GM12878 (cell line): ENCODE results near the gene NSUN2. TPM values are rescaled to one million over a fixed set of nuclear protein-coding genes. Genes with fewer than 3 reads are reported as not detected.

Source experiments
- ATAC-seq: fragments of 200-7000 bp; cut with Tn5 transposase; 3 replicates; pipeline ENCODE4 v1.9.1; 2020; ENCODE audit warnings: mild to moderate bottlenecking, moderate library complexity
- BruUV-seq: library from RNA; stranded (reverse); fragments of 400-500 nt; replicated peaks from 2 replicates; lab custom pipeline; 2021; lab: Mats Ljungman, UMichigan
- CTCF ChIA-PET: fragments of 300-600 bp; sonication (Branson Sonifier 250); formaldehyde crosslinking; extraction: SDS; loops from one replicate; lab custom pipeline; 2021; ENCODE audit warnings: inconsistent platforms; lab: Yijun Ruan, JAX
- POLR2A ChIA-PET: fragments of 350-600 bp; formaldehyde crosslinking; extraction: SDS; loops from one replicate; lab custom pipeline; 2021; ENCODE audit warnings: inconsistent platforms; lab: Charles Lee
- RAD21 ChIA-PET: fragments of 300-600 bp; sonication (Branson Sonifier 250); formaldehyde crosslinking; loops from one replicate; lab custom pipeline; 2023; ENCODE audit warnings: antibody characterized with exemption; ENCODE audit not compliant: unreplicated experiment; lab: Charles Lee
- SMC1A ChIA-PET: fragments of 300-600 bp; sonication (Branson Sonifier 250); formaldehyde crosslinking; loops from one replicate; lab custom pipeline; 2023; ENCODE audit not compliant: unreplicated experiment, uncharacterized antibody; lab: Charles Lee
- DNase-seq: peaks from one replicate; pipeline ENCODE4 v3.0.0-alpha.2; 2011; ENCODE audit warnings: low read depth, low spot score
- FAIRE-seq: peaks from 3 replicates; lab custom pipeline; 2011; peaks lifted over from hg19 to GRCh38; lab: Jason Lieb, UNC
- H2AFZ ChIP-seq: 2 replicates; pipeline ENCODE4 v1.6.0; 2011; ENCODE audit warnings: low read depth, low read length, control low read depth; ENCODE audit not compliant: control insufficient read depth
- H3K27ac ChIP-seq: 2 replicates; pipeline ENCODE4 v1.5.1; 2011; ENCODE audit warnings: control low read depth; ENCODE audit not compliant: control insufficient read depth, insufficient read depth
- H3K27me3 ChIP-seq, 2 experiments: replicated peaks in 1 of 2; 2 replicates each; pipeline versions ENCODE4 v1.6.0 to v1.6.1; 2011; ENCODE audit warnings: low read length in 1 of 2; ENCODE audit not compliant: control insufficient read depth in 2 of 2, insufficient read depth in 2 of 2
- H3K36me3 ChIP-seq, 2 experiments: 2 replicates each; pipeline ENCODE4 v1.5.1; 2011; ENCODE audit warnings: low read length in 1 of 2; ENCODE audit not compliant: control insufficient read depth in 2 of 2, insufficient read depth in 2 of 2
- H3K4me1 ChIP-seq: 2 replicates; pipeline ENCODE4 v1.6.1; 2011; ENCODE audit warnings: mild to moderate bottlenecking, low read length, moderate library complexity, mixed read lengths; ENCODE audit not compliant: control insufficient read depth, insufficient read depth
- H3K4me2 ChIP-seq: 2 replicates; pipeline ENCODE4 v1.6.0; 2011; ENCODE audit warnings: control low read depth; ENCODE audit not compliant: control insufficient read depth, insufficient read depth
- H3K4me3 ChIP-seq: fragments of 200-600 bp; sonication (generic); 2 replicates; pipeline ENCODE4 v1.5.1; 2016
- H3K79me2 ChIP-seq: 2 replicates; pipeline ENCODE4 v1.6.0; 2011; ENCODE audit warnings: low read length; ENCODE audit not compliant: control insufficient read depth, insufficient read depth
- H3K9ac ChIP-seq: 2 replicates; pipeline ENCODE4 v1.8.0; 2011; ENCODE audit warnings: low read length, control low read depth, mixed read lengths; ENCODE audit not compliant: control insufficient read depth, insufficient read depth
- H3K9me3 ChIP-seq: replicated peaks from 3 replicates; pipeline ENCODE4 v1.5.1; 2011; ENCODE audit warnings: mild to moderate bottlenecking, low read length; ENCODE audit not compliant: control insufficient read depth, insufficient read depth
- H4K20me1 ChIP-seq: 2 replicates; pipeline ENCODE4 v1.6.0; 2011; ENCODE audit not compliant: control insufficient read depth, insufficient read depth
- ATF7 ChIP-seq: fragments of 450-650 bp; IDR thresholded peaks from 2 replicates; pipeline ENCODE4 v1.6.1; 2016; ENCODE audit warnings: low read depth, mild to moderate bottlenecking
- E2F8 ChIP-seq: fragments of 450-650 bp; IDR thresholded peaks from 2 replicates; pipeline ENCODE4 v1.6.1; 2018; ENCODE audit warnings: mild to moderate bottlenecking, low read depth, moderate library complexity; ENCODE audit not compliant: partially characterized antibody
- IKZF2 ChIP-seq, 2 experiments: fragments of 450-650 bp; IDR thresholded peaks; 2 replicates each; pipeline ENCODE4 v1.6.1; 2017; ENCODE audit warnings: mild to moderate bottlenecking in 2 of 2, moderate library complexity in 2 of 2
- KAT2A ChIP-seq: conservative IDR thresholded peaks from 2 replicates; pipeline ENCODE4 v1.6.1; 2011; ENCODE audit warnings: low read depth, low read length; ENCODE audit not compliant: control insufficient read depth
- MAX ChIP-seq: IDR thresholded peaks from 2 replicates; pipeline ENCODE4 v1.6.1; 2012; ENCODE audit warnings: low read depth, low read length, improper control_type of control experiment
- MLLT1 ChIP-seq: fragments of 450-650 bp; IDR thresholded peaks from 2 replicates; pipeline ENCODE4 v1.6.1; 2016; ENCODE audit warnings: mild to moderate bottlenecking
- MTA3 ChIP-seq: IDR thresholded peaks from 2 replicates; pipeline ENCODE4 v1.6.1; 2012; ENCODE audit warnings: low read length, inconsistent platforms, borderline replicate concordance
- NFYA ChIP-seq: IDR thresholded peaks from 2 replicates; pipeline ENCODE4 v1.6.1; 2011; ENCODE audit warnings: low read depth, mild to moderate bottlenecking, low read length, improper control_type of control experiment, borderline replicate concordance
- RB1 ChIP-seq: fragments of 450-650 bp; formaldehyde crosslinking; IDR thresholded peaks from 2 replicates; pipeline ENCODE4 v1.6.1; 2017; ENCODE audit warnings: mild to moderate bottlenecking, borderline replicate concordance
- YBX1 ChIP-seq: fragments of 450-650 bp; IDR thresholded peaks from 2 replicates; pipeline ENCODE4 v1.6.1; 2016; ENCODE audit warnings: antibody characterized with exemption
- WGBS: methylation state at CpG from one replicate; pipeline ENCODE4 v1.1.6; 2016; ENCODE audit warnings: low lambda C conversion rate; ENCODE audit not compliant: insufficient replicate concordance, insufficient coverage; ENCODE audit errors: missing lambda C conversion rate; 5-methylcytosine and 5-hydroxymethylcytosine counted together
- in situ Hi-C: fragments of 300-500 bp; cut with MboI; formaldehyde crosslinking; loops from 9 replicates; pipeline ENCODE4 v1.14.3; 2018; ENCODE audit warnings: mixed read lengths
- intact Hi-C: fragments of 100-400 bp; cut with micrococcal nuclease; formaldehyde crosslinking; loops from one replicate; pipeline ENCODE4 v1.14.2; 2022; ENCODE audit not compliant: unreplicated experiment
- polyA plus RNA-seq, 11 experiments: library from polyadenylated mRNA; depleted of rRNA in 4 of 11; unstranded in 6 of 11; stranded (reverse) in 5 of 11; fragments of >200 nt; fragmentation: Nextera tagmentation in 4 of 11; fragmentation: Illumina TruSeq in 1 of 11; extraction: Ambion mirVana in 4 of 11; extraction: Trizol in 1 of 11; gene quantifications; 1 replicate in 1 of 11; 2 replicates in 10 of 11; pipeline versions ENCODE4 v1.2.1 to v1.2.3, GENCODE V29; 2011 to 2016; ENCODE audit warnings: inconsistent platforms in 2 of 11, missing spikeins in 2 of 11, low read depth in 1 of 11
- total RNA-seq, 4 experiments: library from RNA; depleted of rRNA in 3 of 4; stranded (reverse); fragments of >200 nt in 3 of 4; fragmentation: Illumina TruSeq in 1 of 4; extraction: Trizol in 1 of 4; gene quantifications; 2 replicates each; pipeline versions ENCODE4 v1.2.1 to v1.2.3, GENCODE V29; 2013 to 2021
- TF ChIP-seq, protein P1 (sequence below): fragments of 450-650 bp; IDR thresholded peaks from 2 replicates; pipeline ENCODE4 v1.6.1; 2017; ENCODE audit warnings: borderline replicate concordance
- TF ChIP-seq, protein P2 (sequence below): fragments of 450-650 bp; formaldehyde crosslinking; IDR thresholded peaks from 2 replicates; pipeline ENCODE4 v1.4.0; 2020; ENCODE audit warnings: mild to moderate bottlenecking, moderate library complexity

Gene NSUN2
- total and polyA plus RNA-seq, 10 of the 15 experiments (the other 5 are each of a cell fraction or from before 2014, with no cell fraction given) = 8.0 to 112 (median 91.1) TPM

DNA sequence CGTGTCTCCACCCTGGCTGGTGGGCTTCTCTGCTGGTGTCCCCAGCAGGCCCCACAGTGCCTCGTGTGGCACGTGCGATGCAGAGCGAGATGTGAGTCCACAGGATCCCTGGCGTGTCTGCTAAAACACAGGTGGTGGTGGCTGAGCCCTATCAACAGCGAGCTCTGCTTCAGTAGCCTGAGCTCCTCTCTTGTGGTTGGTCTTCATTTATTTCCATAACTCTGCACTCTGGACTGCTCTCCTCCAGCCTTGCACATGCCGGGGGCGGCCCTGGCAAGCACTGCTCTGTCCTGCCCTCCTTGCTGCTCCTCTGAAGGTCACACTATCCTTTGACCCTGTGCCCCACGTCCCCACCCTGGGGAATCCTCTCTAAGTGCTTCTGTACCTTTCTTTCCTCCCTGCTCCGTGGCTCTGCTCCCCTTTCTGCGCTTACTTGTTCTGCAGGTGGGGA is 59.2 kb downstream of the NSUN2 start (continued):
- TF ChIP-seq IKZF2 (IDR thresholded peaks at IDR 0.05) (no peak), MTA3 (no peak), ATF7 (no peak), NFYA (no peak), E2F8 (no peak)
- TF ChIP-seq, protein P1, sequence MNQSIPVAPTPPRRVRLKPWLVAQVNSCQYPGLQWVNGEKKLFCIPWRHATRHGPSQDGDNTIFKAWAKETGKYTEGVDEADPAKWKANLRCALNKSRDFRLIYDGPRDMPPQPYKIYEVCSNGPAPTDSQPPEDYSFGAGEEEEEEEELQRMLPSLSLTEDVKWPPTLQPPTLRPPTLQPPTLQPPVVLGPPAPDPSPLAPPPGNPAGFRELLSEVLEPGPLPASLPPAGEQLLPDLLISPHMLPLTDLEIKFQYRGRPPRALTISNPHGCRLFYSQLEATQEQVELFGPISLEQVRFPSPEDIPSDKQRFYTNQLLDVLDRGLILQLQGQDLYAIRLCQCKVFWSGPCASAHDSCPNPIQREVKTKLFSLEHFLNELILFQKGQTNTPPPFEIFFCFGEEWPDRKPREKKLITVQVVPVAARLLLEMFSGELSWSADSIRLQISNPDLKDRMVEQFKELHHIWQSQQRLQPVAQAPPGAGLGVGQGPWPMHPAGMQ = no peak

DNA sequence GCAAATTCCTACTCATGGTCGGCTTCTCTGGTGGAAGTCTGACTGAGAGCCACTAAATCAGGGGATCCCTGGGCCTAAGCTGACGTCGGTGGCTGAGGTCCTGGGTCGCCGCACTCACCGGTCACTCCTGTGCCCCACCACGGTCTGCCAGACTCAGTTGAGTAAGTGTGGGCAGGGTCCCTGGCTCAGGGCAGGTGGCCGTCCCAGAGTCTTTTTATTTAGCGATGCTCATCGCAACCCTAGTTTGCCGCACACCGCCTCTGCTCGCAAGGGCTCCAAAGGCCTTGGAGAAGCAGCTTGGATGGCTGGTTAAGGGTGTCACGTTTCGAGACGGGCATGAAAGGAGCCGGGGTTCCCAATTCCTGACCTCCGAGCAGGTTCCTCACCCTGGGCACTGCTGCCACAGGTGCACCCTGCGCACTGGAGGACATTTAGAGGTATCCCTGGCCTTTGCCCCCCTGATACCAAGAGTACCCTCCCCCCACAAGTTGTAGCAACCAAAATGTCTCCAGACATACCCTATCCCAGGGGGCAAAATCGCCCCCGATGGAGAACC is 59.9 kb downstream of the NSUN2 start:
- POLR2A ChIA-PET = no interaction called here
- CTCF ChIA-PET = interaction anchor here (1.1 to 2.0 kb wide), 2 partner anchors 33 to 1076 kb away, joined by 3 to 9 read pairs; no protein-coding TSS in a partner anchor
- no peaks in the 10 kb centered on the region for H3K27me3 ChIP-seq
- in situ Hi-C loops (no loop called here), intact Hi-C loops (loop anchor here (10.0 kb wide), 2 partner anchors 198 to 688 kb away; partner anchors contain the start of gene MED10)
- SMC1A ChIA-PET = interaction anchor here (2.8 kb wide), 1 partner anchor 1076 kb away, joined by 7 read pairs; no protein-coding TSS in a partner anchor
- 73% methylated on average over 21 of the region's 21 CpGs for WGBS
- no peaks in the 10 kb centered on the region for H4K20me1 ChIP-seq
- DNase-seq (no peak), FAIRE-seq (no peak), ATAC-seq (no peak)
- H3K9me3 ChIP-seq = no peaks in the 10 kb centered on the region
- no peak overlapping the region for H3K27ac ChIP-seq
- no peaks in the 10 kb centered on the region for H3K4me1 ChIP-seq
- RAD21 ChIA-PET = no interaction called here
- no peak overlapping the region for H3K4me2 ChIP-seq
- H3K79me2 ChIP-seq = no peaks in the 10 kb centered on the region
- no peak overlapping the region for H2AFZ ChIP-seq
- H3K9ac ChIP-seq = no peak overlapping the region
- H3K4me3 ChIP-seq = no peak overlapping the region
- no TSS peak for BruUV-seq
- no peaks in the 10 kb centered on the region for H3K36me3 ChIP-seq
- TF ChIP-seq MAX = no peak
- TF ChIP-seq, protein P2, sequence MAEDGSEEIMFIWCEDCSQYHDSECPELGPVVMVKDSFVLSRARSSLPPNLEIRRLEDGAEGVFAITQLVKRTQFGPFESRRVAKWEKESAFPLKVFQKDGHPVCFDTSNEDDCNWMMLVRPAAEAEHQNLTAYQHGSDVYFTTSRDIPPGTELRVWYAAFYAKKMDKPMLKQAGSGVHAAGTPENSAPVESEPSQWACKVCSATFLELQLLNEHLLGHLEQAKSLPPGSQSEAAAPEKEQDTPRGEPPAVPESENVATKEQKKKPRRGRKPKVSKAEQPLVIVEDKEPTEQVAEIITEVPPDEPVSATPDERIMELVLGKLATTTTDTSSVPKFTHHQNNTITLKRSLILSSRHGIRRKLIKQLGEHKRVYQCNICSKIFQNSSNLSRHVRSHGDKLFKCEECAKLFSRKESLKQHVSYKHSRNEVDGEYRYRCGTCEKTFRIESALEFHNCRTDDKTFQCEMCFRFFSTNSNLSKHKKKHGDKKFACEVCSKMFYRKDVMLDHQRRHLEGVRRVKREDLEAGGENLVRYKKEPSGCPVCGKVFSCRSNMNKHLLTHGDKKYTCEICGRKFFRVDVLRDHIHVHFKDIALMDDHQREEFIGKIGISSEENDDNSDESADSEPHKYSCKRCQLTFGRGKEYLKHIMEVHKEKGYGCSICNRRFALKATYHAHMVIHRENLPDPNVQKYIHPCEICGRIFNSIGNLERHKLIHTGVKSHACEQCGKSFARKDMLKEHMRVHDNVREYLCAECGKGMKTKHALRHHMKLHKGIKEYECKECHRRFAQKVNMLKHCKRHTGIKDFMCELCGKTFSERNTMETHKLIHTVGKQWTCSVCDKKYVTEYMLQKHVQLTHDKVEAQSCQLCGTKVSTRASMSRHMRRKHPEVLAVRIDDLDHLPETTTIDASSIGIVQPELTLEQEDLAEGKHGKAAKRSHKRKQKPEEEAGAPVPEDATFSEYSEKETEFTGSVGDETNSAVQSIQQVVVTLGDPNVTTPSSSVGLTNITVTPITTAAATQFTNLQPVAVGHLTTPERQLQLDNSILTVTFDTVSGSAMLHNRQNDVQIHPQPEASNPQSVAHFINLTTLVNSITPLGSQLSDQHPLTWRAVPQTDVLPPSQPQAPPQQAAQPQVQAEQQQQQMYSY (CRISPR knock-in tag) = no peak
- no peak for TF ChIP-seq RB1
- no peak for TF ChIP-seq MLLT1
- no peak for TF ChIP-seq YBX1
- no peak for TF ChIP-seq KAT2A
